Left cardiac atrium (tissue), 2 donors: ENCODE measurements around the gene DDX31. TPM values are rescaled to one million over a fixed set of nuclear protein-coding genes. Genes with fewer than 3 reads are reported as not detected.

Source experiments
- total RNA-seq, 2 donors: library from RNA; stranded (reverse); fragmentation: NEBNext Ultra II Directional; extraction: Animal tissue kit (Norgen Biotek cat#: 25700); gene quantifications; one replicate each; pipeline ENCODE4 v1.2.1, GENCODE V29; 2021
- donor health status: DM: no; HTN: yes; CAD: no; lungs with severe emphysema.
- donor health status: DM: yes; HTN: yes; CAD: no.

DDX31 gene
- total RNA-seq, 2 donors from 2014 or later = 5.2 to 7.9 TPM

Other genes starting within 250 kb of the DDX31 start
- not detected for gene BARHL1, start 87.4 kb downstream of the DDX31 start, total RNA-seq
- gene GTF3C4, start 481 bp upstream of the DDX31 start, total RNA-seq = 1 to 10 TPM; 8.1 to 9.2 TPM
- under 1 TPM; 0.18 to 0.32 TPM for gene AK8, start 208.3 kb upstream of the DDX31 start, total RNA-seq
- gene SPACA9, start 208.9 kb upstream of the DDX31 start, total RNA-seq = 1 to 10 TPM; 5.4 to 6.5 TPM